IMR-90 (cell line): ENCODE measurements around the gene LAMA3. TPM values are rescaled to one million over a fixed set of nuclear protein-coding genes. Genes with fewer than 3 reads are reported as not detected.

Experiments used
- ATAC-seq: fragments of 200-7000 bp; cut with Tn5 transposase; 2 replicates; pipeline ENCODE4 v1.9.1; 2020; ENCODE audit warnings: low read depth, mild to moderate bottlenecking, moderate library complexity
- BruUV-seq: library from RNA; stranded (reverse); fragments of 400-500 nt; replicated peaks from 2 replicates; lab custom pipeline; 2021; lab: Mats Ljungman, UMichigan
- CTCF ChIA-PET: fragments of 300-600 bp; formaldehyde crosslinking; extraction: SDS; loops from one replicate; lab custom pipeline; 2021; ENCODE audit warnings: antibody characterized with exemption; lab: Yijun Ruan, JAX
- POLR2A ChIA-PET: fragments of 300-600 bp; sonication (Branson Sonifier 250); formaldehyde crosslinking; loops from one replicate; lab custom pipeline; 2022; ENCODE audit warnings: antibody characterized with exemption; ENCODE audit not compliant: unreplicated experiment; lab: Charles Lee
- DNase-seq: peaks from one replicate; pipeline ENCODE4 v3.0.0; 2013
- H2AFZ ChIP-seq: replicated peaks from 2 replicates; pipeline ENCODE3; 2013; ENCODE audit warnings: low read length, mild to moderate bottlenecking; ENCODE audit not compliant: poor library complexity
- H2AK5ac ChIP-seq: 2 replicates; pipeline ENCODE4 v1.6.1; 2013; ENCODE audit warnings: low read depth, low read length, inconsistent platforms
- H2AK9ac ChIP-seq: replicated peaks from 2 replicates; pipeline ENCODE3; 2013; ENCODE audit warnings: mild to moderate bottlenecking, low read depth, low read length, moderate library complexity; ENCODE audit not compliant: poor library complexity
- H2BK120ac ChIP-seq: 2 replicates; pipeline ENCODE4 v1.6.1; 2013; ENCODE audit warnings: low read depth, low read length, inconsistent platforms
- H2BK15ac ChIP-seq: 3 replicates; pipeline ENCODE4 v1.6.1; 2013; ENCODE audit warnings: low read depth, low read length, inconsistent platforms
- H2BK20ac ChIP-seq: 2 replicates; pipeline ENCODE4 v1.6.1; 2013; ENCODE audit warnings: low read depth, mild to moderate bottlenecking, inconsistent platforms, low read length, moderate library complexity
- H2BK5ac ChIP-seq: 2 replicates; pipeline ENCODE4 v1.6.1; 2013; ENCODE audit warnings: mild to moderate bottlenecking, low read depth, low read length, inconsistent platforms; ENCODE audit not compliant: poor library complexity, severe bottlenecking
- H3K14ac ChIP-seq: replicated peaks from 2 replicates; pipeline ENCODE4 v1.6.1; 2013; ENCODE audit warnings: low read depth, low read length, inconsistent platforms
- H3K18ac ChIP-seq: 2 replicates; pipeline ENCODE4 v1.6.1; 2013; ENCODE audit warnings: low read depth, low read length, control low read depth
- H3K23ac ChIP-seq: 2 replicates; pipeline ENCODE4 v1.6.1; 2013; ENCODE audit warnings: low read depth, low read length, inconsistent platforms
- H3K27ac ChIP-seq: 2 replicates; pipeline ENCODE4 v1.5.1; 2013; ENCODE audit warnings: mild to moderate bottlenecking, control low read depth, low read length; ENCODE audit not compliant: insufficient read depth
- H3K27me3 ChIP-seq: 2 replicates; pipeline ENCODE4 v1.6.1; 2013; ENCODE audit warnings: low read length; ENCODE audit not compliant: control insufficient read depth, insufficient read depth
- H3K36me3 ChIP-seq: 2 replicates; pipeline ENCODE4 v1.6.1; 2013; ENCODE audit warnings: low read length, mixed read lengths; ENCODE audit not compliant: control insufficient read depth, insufficient read depth
- H3K4ac ChIP-seq: 2 replicates; pipeline ENCODE4 v1.6.1; 2013; ENCODE audit warnings: low read depth, low read length, inconsistent platforms
- H3K4me1 ChIP-seq: 2 replicates; pipeline ENCODE4 v1.6.1; 2013; ENCODE audit warnings: low read length, mixed read lengths; ENCODE audit not compliant: control insufficient read depth, insufficient read depth
- H3K4me2 ChIP-seq: 2 replicates; pipeline ENCODE4 v1.6.1; 2013; ENCODE audit warnings: low read depth, mild to moderate bottlenecking, control low read depth, low read length, moderate library complexity
- H3K4me3 ChIP-seq: 2 replicates; pipeline ENCODE4 v1.5.1; 2013; ENCODE audit warnings: low read depth, mild to moderate bottlenecking, control low read depth, low read length, moderate library complexity; ENCODE audit not compliant: insufficient read depth
- H3K56ac ChIP-seq: 2 replicates; pipeline ENCODE4 v1.6.1; 2013; ENCODE audit warnings: low read length, inconsistent platforms; ENCODE audit not compliant: insufficient read depth; ENCODE audit errors: extremely low read depth
- H3K79me1 ChIP-seq, 2 experiments: 2 replicates each; pipeline ENCODE4 v1.6.1; 2013; ENCODE audit warnings: low read length in 2 of 2, inconsistent platforms in 1 of 2, low read depth in 1 of 2
- H3K9ac ChIP-seq: 2 replicates; pipeline ENCODE4 v1.6.1; 2013; ENCODE audit warnings: low read depth, low read length, control low read depth
- H3K9me1 ChIP-seq: 2 replicates; pipeline ENCODE4 v1.6.1; 2013; ENCODE audit warnings: low read length, inconsistent platforms; ENCODE audit not compliant: insufficient read depth
- H3K9me3 ChIP-seq: 2 replicates; pipeline ENCODE4 v1.6.1; 2013; ENCODE audit warnings: low read length; ENCODE audit not compliant: control insufficient read depth, insufficient read depth
- H4K20me1 ChIP-seq: 2 replicates; pipeline ENCODE4 v1.6.1; 2013; ENCODE audit warnings: low read length, inconsistent platforms; ENCODE audit not compliant: insufficient read depth
- H4K5ac ChIP-seq: 2 replicates; pipeline ENCODE4 v1.6.1; 2013; ENCODE audit warnings: mild to moderate bottlenecking, low read depth, low read length, control low read depth
- H4K8ac ChIP-seq, 2 experiments: 2 replicates each; pipeline ENCODE4 v1.6.1; 2013; ENCODE audit warnings: low read depth in 2 of 2, low read length in 2 of 2, control low read depth in 1 of 2, inconsistent platforms in 1 of 2
- H4K91ac ChIP-seq: 2 replicates; pipeline ENCODE4 v1.6.1; 2013; ENCODE audit warnings: low read depth, low read length, inconsistent platforms; ENCODE audit not compliant: insufficient read depth
- CEBPB ChIP-seq: IDR thresholded peaks from 2 replicates; pipeline ENCODE4 v1.6.1; 2012; ENCODE audit warnings: low read depth, low read length, improper control_type of control experiment
- MAZ ChIP-seq: IDR thresholded peaks from 2 replicates; pipeline ENCODE4 v1.6.1; 2012; ENCODE audit warnings: low read depth, mild to moderate bottlenecking, low read length, improper control_type of control experiment, moderate library complexity, borderline replicate concordance
- USF2 ChIP-seq: fragments of 150-350 bp; IDR thresholded peaks from 2 replicates; pipeline ENCODE4 v1.6.1; 2017; ENCODE audit warnings: mild to moderate bottlenecking, antibody characterized with exemption, low read length, low read depth
- WGBS, 2 experiments: methylation state at CpG; one replicate each; pipeline versions ENCODE4 v1.1.5 to v1.1.7; 2013; ENCODE audit warnings: missing lambda C conversion rate in 2 of 2; ENCODE audit not compliant: insufficient read length in 1 of 2; ENCODE audit errors: extremely low coverage in 2 of 2; 5-methylcytosine and 5-hydroxymethylcytosine counted together
- dilution Hi-C: fragments of 300-500 bp; cut with HindIII; formaldehyde crosslinking; loops from one replicate; pipeline ENCODE4 v1.14.3; 2018; ENCODE audit warnings: low sequenced_read_pairs; ENCODE audit not compliant: unreplicated experiment
- in situ Hi-C: fragments of 300-500 bp; cut with MboI; formaldehyde crosslinking; loops from 3 replicates; pipeline ENCODE4 v1.14.3; 2019; ENCODE audit warnings: low sequenced_read_pairs, inconsistent platforms, mixed read lengths
- intact Hi-C: fragments of 100-400 bp; cut with micrococcal nuclease; formaldehyde crosslinking; loops from 2 replicates; pipeline ENCODE4 v1.10.0; 2022
- polyA plus RNA-seq, 3 experiments: library from polyadenylated mRNA; depleted of rRNA; stranded (reverse); fragments of >200 nt; gene quantifications; 2 replicates each; pipeline ENCODE4 v1.2.3, GENCODE V29; 2012; ENCODE audit warnings: low replicate concordance in 1 of 3
- total RNA-seq: library from RNA; depleted of rRNA; stranded (reverse); fragments of >200 nt; gene quantifications from 2 replicates; pipeline ENCODE4 v1.2.3, GENCODE V29; 2012

The LAMA3 gene
- total and polyA plus RNA-seq, 2 of the 4 experiments (the other 2 are of a cell fraction), result 0.18 to 0.19 TPM

- WGBS, 2 experiments, result no CpG with 5 or more reads among the region's 2 CpGs
- no peak overlapping the region for H3K23ac ChIP-seq
- no TSS peak for BruUV-seq
- no peaks in the 10 kb centered on the region for H3K79me1 ChIP-seq
- H2AFZ ChIP-seq, result no peak overlapping the region
- H3K4me2 ChIP-seq, result no peak overlapping the region
- H2BK20ac ChIP-seq, result no peak overlapping the region; the same call in 1 of the 2 replicates
- H3K4me1 ChIP-seq, result peaks cover 13% of the 10 kb centered on the region
- no peak for ATAC-seq
- H3K9me1 ChIP-seq, result peaks cover 7% of the 10 kb centered on the region; the same call in 1 of the 2 replicates
- no peak overlapping the region for H3K56ac ChIP-seq
- H3K18ac ChIP-seq, result no peak overlapping the region; the same call in 1 of the 2 replicates
- no peak overlapping the region for H2AK9ac ChIP-seq
- no peak overlapping the region; a peak in 1 of 4 replicates for H4K8ac ChIP-seq
- in situ Hi-C loops, result no loop called here
- peak; percentile 69 for DNase-seq
- no peak overlapping the region for H2BK5ac ChIP-seq
- intact Hi-C loops, result no loop called here
- dilution Hi-C loops, result no loop called here
- H4K20me1 ChIP-seq, result peaks cover 4% of the 10 kb centered on the region; the same call in 1 of the 2 replicates
- no peak overlapping the region for H3K4ac ChIP-seq
- no peak overlapping the region for H3K27ac ChIP-seq
- H3K4me3 ChIP-seq, result no peak overlapping the region
- no peak overlapping the region for H2AK5ac ChIP-seq
- H2BK15ac ChIP-seq, result 0 out of 3 replicates have a peak overlapping the region, but pooled peaks have one; percentile 45
- no peaks in the 10 kb centered on the region for H3K9me3 ChIP-seq
- ChIA-PET POLR2A (no interaction called here), CTCF (no interaction called here)
- H4K5ac ChIP-seq, result no peak overlapping the region
- peak; percentile 68; the same call in 1 of the 2 replicates for TF ChIP-seq CEBPB
- TF ChIP-seq MAZ, result no peak
- peak; percentile 53; the same call in 1 of the 2 replicates for TF ChIP-seq USF2
- no peak overlapping the region for H3K14ac ChIP-seq
- no peak overlapping the region for H2BK120ac ChIP-seq
- 0 out of 2 replicates have a peak overlapping the region, but pooled peaks have one; percentile 29 for H4K91ac ChIP-seq
- no peak overlapping the region for H3K9ac ChIP-seq
- no peaks in the 10 kb centered on the region for H3K27me3 ChIP-seq
- H3K36me3 ChIP-seq, result no peaks in the 10 kb centered on the region
Measured at GRCh38 chr18:23723121-23723520, 33.9 kb downstream of the LAMA3 start.
